ENCODE results near the gene DHX8.

Gene DHX8

DNA sequence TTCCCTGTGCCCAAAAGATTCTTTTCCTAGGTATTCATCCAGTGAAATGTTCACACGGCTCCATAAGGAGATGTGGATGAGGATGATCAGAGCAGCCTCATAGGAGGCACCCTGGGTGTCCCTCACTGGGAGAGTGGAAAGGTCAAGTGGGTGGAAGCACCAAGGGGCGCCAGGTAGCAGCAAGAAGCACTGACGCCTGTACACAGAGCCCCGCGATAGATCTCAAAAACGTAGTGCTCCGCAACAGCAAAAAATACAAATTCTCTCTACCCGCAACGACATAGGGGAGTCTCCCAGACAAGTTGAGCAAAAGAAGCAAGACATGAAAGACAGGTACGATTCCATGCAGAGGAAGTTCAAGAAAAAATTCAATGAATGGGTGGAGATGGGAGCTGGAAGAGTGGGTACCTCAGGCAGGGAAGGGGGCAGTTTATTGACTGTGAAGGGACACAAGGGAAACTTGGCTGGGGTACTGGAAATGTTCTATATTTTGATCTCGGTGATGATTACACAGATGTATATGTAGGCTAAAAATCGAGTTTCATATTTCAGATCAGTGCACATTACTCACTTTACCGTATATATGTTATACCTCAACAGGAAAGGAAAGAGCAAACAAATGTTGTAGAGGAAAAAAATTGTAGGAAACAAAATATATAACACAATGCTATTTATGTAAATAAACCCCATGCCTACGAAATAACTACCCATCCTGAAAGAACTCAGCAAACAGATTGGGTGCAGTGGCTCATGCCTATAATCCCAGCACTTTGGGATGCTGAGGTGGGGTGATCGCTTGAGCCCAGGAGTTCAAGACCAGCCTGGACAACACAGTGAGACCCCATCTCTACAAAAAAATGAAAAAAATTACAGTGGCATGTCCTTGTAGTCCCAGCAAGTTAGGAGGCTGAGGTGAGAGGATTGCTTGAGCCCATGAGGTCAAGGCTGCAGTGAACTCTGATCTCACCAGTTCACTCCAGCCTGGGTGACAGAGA lies 80.1 kb downstream of the DHX8 start:
- TF ChIP-seq POLR2AphosphoS5 (IDR thresholded peaks at IDR 0.05; ENCODE audit: low read depth, low read length) (no peak), FOXP2 (optimal IDR thresholded peaks at IDR 0.05; ENCODE audit: borderline replicate concordance, extremely low read depth, extremely low read length, insufficient read depth) (no peak), SIN3A (IDR thresholded peaks at IDR 0.05; ENCODE audit: borderline replicate concordance, insufficient read depth, low read length) (no peak), TAF1 (IDR thresholded peaks at IDR 0.05; ENCODE audit: borderline replicate concordance, insufficient read depth, low read length) (no peak)
- TF ChIP-seq, protein P1, sequence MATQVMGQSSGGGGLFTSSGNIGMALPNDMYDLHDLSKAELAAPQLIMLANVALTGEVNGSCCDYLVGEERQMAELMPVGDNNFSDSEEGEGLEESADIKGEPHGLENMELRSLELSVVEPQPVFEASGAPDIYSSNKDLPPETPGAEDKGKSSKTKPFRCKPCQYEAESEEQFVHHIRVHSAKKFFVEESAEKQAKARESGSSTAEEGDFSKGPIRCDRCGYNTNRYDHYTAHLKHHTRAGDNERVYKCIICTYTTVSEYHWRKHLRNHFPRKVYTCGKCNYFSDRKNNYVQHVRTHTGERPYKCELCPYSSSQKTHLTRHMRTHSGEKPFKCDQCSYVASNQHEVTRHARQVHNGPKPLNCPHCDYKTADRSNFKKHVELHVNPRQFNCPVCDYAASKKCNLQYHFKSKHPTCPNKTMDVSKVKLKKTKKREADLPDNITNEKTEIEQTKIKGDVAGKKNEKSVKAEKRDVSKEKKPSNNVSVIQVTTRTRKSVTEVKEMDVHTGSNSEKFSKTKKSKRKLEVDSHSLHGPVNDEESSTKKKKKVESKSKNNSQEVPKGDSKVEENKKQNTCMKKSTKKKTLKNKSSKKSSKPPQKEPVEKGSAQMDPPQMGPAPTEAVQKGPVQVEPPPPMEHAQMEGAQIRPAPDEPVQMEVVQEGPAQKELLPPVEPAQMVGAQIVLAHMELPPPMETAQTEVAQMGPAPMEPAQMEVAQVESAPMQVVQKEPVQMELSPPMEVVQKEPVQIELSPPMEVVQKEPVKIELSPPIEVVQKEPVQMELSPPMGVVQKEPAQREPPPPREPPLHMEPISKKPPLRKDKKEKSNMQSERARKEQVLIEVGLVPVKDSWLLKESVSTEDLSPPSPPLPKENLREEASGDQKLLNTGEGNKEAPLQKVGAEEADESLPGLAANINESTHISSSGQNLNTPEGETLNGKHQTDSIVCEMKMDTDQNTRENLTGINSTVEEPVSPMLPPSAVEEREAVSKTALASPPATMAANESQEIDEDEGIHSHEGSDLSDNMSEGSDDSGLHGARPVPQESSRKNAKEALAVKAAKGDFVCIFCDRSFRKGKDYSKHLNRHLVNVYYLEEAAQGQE (IDR thresholded peaks at IDR 0.05; ENCODE audit: insufficient read depth in 1 of 2, low read depth in 2 of 2, low read length in 2 of 2): no peak

DNA sequence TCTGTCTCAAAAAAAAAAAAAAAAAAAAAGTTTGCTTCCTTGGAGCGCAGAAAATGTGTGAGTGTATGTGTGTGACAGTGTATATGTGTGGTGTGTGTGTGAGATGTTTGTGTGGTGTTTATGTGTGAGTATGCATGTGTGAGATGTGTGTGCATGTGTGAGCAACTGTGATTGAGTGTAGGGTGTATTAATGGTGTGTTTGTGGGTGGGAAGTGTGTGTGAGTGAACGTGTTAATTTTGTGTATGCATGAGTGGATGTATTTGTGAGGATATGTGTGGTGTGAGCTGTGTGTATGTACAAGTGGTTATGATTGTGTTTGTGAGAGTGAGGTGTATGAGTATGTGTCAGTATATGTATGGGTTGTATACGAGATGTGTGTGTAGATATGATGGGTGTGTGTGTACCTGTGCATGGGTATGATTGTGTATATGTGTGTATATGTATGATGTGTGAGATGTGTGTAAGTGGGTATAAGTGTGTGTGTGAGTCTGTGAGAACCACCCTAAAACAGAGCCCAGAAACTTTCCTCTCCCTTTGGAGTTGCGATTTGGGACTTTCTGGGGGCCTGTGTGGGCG lies 84.8 kb downstream of the DHX8 start:
- TF ChIP-seq SIN3A (IDR thresholded peaks at IDR 0.05; ENCODE audit: borderline replicate concordance, insufficient read depth, low read length) (no peak), POLR2AphosphoS5 (IDR thresholded peaks at IDR 0.05; ENCODE audit: low read depth, low read length) (no peak), TAF1 (IDR thresholded peaks at IDR 0.05; ENCODE audit: borderline replicate concordance, insufficient read depth, low read length) (no peak), FOXP2 (optimal IDR thresholded peaks at IDR 0.05; ENCODE audit: borderline replicate concordance, extremely low read depth, extremely low read length, insufficient read depth) (no peak)
- TF ChIP-seq, protein P1 (IDR thresholded peaks at IDR 0.05; ENCODE audit: insufficient read depth in 1 of 2, low read depth in 2 of 2, low read length in 2 of 2): no peak

DNA sequence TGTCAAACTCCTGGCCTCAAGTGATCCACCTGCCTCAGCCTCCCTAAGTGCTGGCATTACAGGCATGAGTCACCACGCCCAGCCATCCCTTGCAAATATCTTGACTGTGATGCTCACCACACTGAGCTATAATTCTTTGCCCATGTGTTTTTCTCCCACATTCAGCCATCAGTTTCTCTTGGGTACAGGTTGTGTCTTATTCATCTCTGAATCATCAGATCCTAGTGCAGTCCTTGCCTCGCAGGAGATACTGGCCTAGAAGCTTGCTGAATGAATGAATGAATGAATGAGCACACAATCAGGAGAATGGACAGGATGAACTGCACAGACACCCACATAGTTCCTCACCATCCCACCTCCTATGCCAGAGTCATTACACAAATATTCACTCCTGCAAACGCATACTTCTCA lies 86.7 kb downstream of the DHX8 start:
- TF ChIP-seq SIN3A (IDR thresholded peaks at IDR 0.05; ENCODE audit: borderline replicate concordance, insufficient read depth, low read length): no peak
- no peak for TF ChIP-seq FOXP2 (optimal IDR thresholded peaks at IDR 0.05; ENCODE audit: borderline replicate concordance, extremely low read depth, extremely low read length, insufficient read depth)
- no peak for TF ChIP-seq POLR2AphosphoS5 (IDR thresholded peaks at IDR 0.05; ENCODE audit: low read depth, low read length)
- no peak for TF ChIP-seq TAF1 (IDR thresholded peaks at IDR 0.05; ENCODE audit: borderline replicate concordance, insufficient read depth, low read length)
- TF ChIP-seq, protein P1 (IDR thresholded peaks at IDR 0.05; ENCODE audit: insufficient read depth in 1 of 2, low read depth in 2 of 2, low read length in 2 of 2): no peak

DNA sequence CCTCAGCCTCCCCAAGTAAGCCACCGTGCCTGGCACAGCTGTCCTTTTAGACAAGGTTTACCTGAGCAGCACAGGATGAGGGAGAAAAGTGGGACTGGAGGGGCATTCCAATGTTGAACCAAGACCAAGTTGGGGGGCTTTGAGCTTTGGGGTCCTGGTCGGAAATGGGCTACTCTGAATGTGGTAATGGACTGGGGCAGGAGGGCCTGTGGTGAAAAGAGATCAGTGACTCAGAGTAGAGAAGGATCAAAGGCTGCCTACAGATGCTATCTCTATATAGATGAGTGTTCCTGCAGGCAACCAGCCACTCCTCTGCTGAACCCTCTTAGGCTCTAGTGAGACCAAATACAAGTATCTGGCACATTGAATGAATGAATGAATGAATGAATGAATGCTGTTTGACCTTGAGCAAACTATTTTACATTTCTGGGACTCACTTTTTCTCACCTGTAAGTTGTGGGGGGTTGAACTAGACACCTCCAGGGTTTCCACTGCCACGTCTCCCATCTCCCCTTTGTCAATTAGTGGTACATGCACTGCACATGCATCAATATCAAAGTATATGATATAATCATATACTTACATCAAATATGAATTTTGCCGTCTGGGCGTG lies 88.7 kb downstream of the DHX8 start:
- TF ChIP-seq POLR2AphosphoS5 (IDR thresholded peaks at IDR 0.05; ENCODE audit: low read depth, low read length): no peak

DNA sequence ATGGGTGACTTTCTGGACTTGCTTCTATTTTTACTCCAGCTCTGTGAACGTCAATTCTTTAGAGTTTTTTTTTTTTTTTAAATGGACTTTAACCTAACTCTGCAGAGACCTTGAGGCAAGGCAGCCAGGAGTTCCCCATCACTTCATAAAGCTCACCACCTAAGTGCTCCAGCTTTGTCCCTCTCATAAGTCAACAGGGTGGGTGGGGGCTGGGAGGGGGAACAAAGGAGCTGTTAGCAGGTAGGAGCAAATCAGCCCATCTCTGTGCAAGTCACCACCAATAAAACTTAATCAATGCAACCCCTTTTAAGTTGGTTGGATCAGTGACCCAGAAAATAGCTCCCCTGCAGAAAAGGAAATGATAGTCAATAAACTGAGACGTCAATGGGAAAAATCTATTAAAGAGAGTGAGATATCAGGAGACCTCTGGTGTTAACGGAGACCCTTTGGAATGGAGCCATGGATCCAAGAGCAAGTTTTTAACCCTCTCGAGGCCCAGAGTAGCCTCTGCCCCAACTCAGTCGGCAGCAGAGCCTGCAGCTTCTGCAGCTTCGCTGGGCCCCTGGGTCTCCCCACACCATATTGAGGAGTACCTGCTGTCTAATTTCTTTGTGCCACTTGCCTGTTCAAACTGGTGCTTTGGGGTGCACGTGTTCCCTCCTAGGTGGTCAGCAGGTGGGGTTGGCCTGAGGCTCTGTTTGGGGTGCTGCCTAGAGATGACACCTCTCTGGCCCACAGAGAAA lies 90.0 kb downstream of the DHX8 start:
- TF ChIP-seq TAF1 (IDR thresholded peaks at IDR 0.05; ENCODE audit: borderline replicate concordance, insufficient read depth, low read length) (no peak), SIN3A (IDR thresholded peaks at IDR 0.05; ENCODE audit: borderline replicate concordance, insufficient read depth, low read length) (no peak), FOXP2 (optimal IDR thresholded peaks at IDR 0.05; ENCODE audit: borderline replicate concordance, extremely low read depth, extremely low read length, insufficient read depth) (no peak), POLR2AphosphoS5 (IDR thresholded peaks at IDR 0.05; ENCODE audit: low read depth, low read length) (no peak)
- TF ChIP-seq, protein P1 (IDR thresholded peaks at IDR 0.05; ENCODE audit: insufficient read depth in 1 of 2, low read depth in 2 of 2, low read length in 2 of 2): no peak

Measured in PFSK-1 (cell line).